Liver (tissue), 9 donors: ENCODE data around the gene SETD3. TPM values are rescaled to one million over a fixed set of nuclear protein-coding genes. Genes with fewer than 3 reads are reported as not detected.

Experiments used
- DNase-seq: peaks from one replicate; pipeline ENCODE4 v3.0.0-alpha.2; 2017; ENCODE audit warnings: low spot score
- H3K27ac ChIP-seq, 2 donors: one replicate each; pipeline ENCODE4 v1.7.0; 2013; ENCODE audit warnings: inconsistent platforms in 2 of 2, low read length in 2 of 2, control low read depth in 1 of 2, low read depth in 1 of 2, mild to moderate bottlenecking in 1 of 2
- H3K27me3 ChIP-seq, 4 donors: one replicate each; pipeline versions ENCODE4 v1.6.1 to v1.7.0; 2013; ENCODE audit warnings: low read length in 3 of 4, inconsistent platforms in 1 of 4, mild to moderate bottlenecking in 1 of 4, moderate library complexity in 1 of 4; ENCODE audit not compliant: control insufficient read depth in 4 of 4, insufficient read depth in 4 of 4
- H3K36me3 ChIP-seq, 4 donors: one replicate each; pipeline versions ENCODE4 v1.6.1 to v1.7.0; 2013; ENCODE audit warnings: low read length in 3 of 4, mild to moderate bottlenecking in 3 of 4, low read depth in 1 of 4, moderate library complexity in 1 of 4; ENCODE audit not compliant: control insufficient read depth in 4 of 4, insufficient read depth in 3 of 4
- H3K4me1 ChIP-seq, 4 donors: one replicate each; pipeline versions ENCODE4 v1.6.1 to v1.7.0; 2013; ENCODE audit warnings: low read length in 3 of 4, mild to moderate bottlenecking in 3 of 4, moderate library complexity in 1 of 4; ENCODE audit not compliant: control insufficient read depth in 4 of 4, insufficient read depth in 4 of 4
- H3K4me3 ChIP-seq, 3 donors: one replicate each; pipeline versions ENCODE4 v1.6.1 to v1.7.0; 2013; ENCODE audit warnings: low read length in 3 of 3, control low read depth in 1 of 3, low read depth in 1 of 3, mild to moderate bottlenecking in 1 of 3
- H3K9ac ChIP-seq, 2 donors: one replicate each; pipeline ENCODE4 v1.7.0; 2013; ENCODE audit warnings: low read length in 2 of 2, mild to moderate bottlenecking in 2 of 2, moderate library complexity in 2 of 2, control low read depth in 1 of 2, low read depth in 1 of 2
- H3K9me3 ChIP-seq, 4 donors: one replicate each; pipeline versions ENCODE4 v1.6.1 to v1.7.0; 2013; ENCODE audit warnings: low read length in 3 of 4; ENCODE audit not compliant: control insufficient read depth in 4 of 4
- ATF3 ChIP-seq: IDR thresholded peaks from 2 replicates; pipeline ENCODE4 v1.6.1; 2016; ENCODE audit warnings: antibody characterized with exemption
- CTCF ChIP-seq: fragments of 150-350 bp; IDR thresholded peaks from 2 replicates; pipeline ENCODE4 v1.5.1; 2017; ENCODE audit warnings: improper control_type of control experiment, low read depth, low read length; ENCODE audit not compliant: missing input control
- EGR1 ChIP-seq, 2 donors: IDR thresholded peaks; 2 replicates each; pipeline ENCODE4 v1.6.1; 2016 to 2018; ENCODE audit warnings: antibody characterized with exemption in 2 of 2, low read depth in 2 of 2
- FOXA1 ChIP-seq: IDR thresholded peaks from 2 replicates; pipeline ENCODE4 v1.6.1; 2016; ENCODE audit warnings: antibody characterized with exemption
- GABPA ChIP-seq, 2 donors: IDR thresholded peaks in 1 of 2; conservative IDR thresholded peaks in 1 of 2; 2 replicates each; pipeline ENCODE4 v1.6.1; 2016; ENCODE audit warnings: antibody characterized with exemption in 2 of 2, mild to moderate bottlenecking in 1 of 2, moderate library complexity in 1 of 2
- HNF4G ChIP-seq: IDR thresholded peaks from 2 replicates; pipeline ENCODE4 v1.6.1; 2016; ENCODE audit warnings: antibody characterized with exemption
- REST ChIP-seq: IDR thresholded peaks from 2 replicates; pipeline ENCODE4 v1.6.1; 2016; ENCODE audit warnings: antibody characterized with exemption, mild to moderate bottlenecking
- RXRA ChIP-seq, 2 donors: IDR thresholded peaks; 2 replicates each; pipeline ENCODE4 v1.6.1; 2017 to 2018; ENCODE audit warnings: antibody characterized with exemption in 2 of 2, mild to moderate bottlenecking in 1 of 2
- SP1 ChIP-seq: IDR thresholded peaks from 2 replicates; pipeline ENCODE4 v1.6.1; 2018; ENCODE audit warnings: antibody characterized with exemption, mild to moderate bottlenecking
- TAF1 ChIP-seq: conservative IDR thresholded peaks from 2 replicates; pipeline ENCODE4 v1.6.1; 2016; ENCODE audit warnings: antibody characterized with exemption, mild to moderate bottlenecking
- WGBS: extraction: QIAGEN DNeasy Blood & Tissue Kit; methylation state at CpG from one replicate; pipeline ENCODE4 v1.1.7; 2013; 5-methylcytosine and 5-hydroxymethylcytosine counted together
- polyA plus RNA-seq, 2 donors: library from polyadenylated mRNA; stranded (reverse) in 1 of 2; unstranded in 1 of 2; fragments of 200-250 nt in 1 of 2; fragments of >200 nt in 1 of 2; fragmentation: Nextera tagmentation in 1 of 2; extraction: Ambion mirVana in 1 of 2; gene quantifications; one replicate each; pipeline versions ENCODE4 v1.2.1 to v1.2.3, GENCODE V29; 2013 to 2015
- total RNA-seq, 2 donors: library from RNA; depleted of rRNA; stranded (reverse); fragments of >200 nt; gene quantifications; one replicate each; pipeline ENCODE4 v1.2.3, GENCODE V29; 2014
- donor health status: healthy.
- donor health status: healthy.
- donor health status: healthy.
- donor health status: healthy.
- donor health status: healthy.

The SETD3 gene
- total and polyA plus RNA-seq, 4 donors, result 18.7 to 39.7 (median 19.4) TPM

- 26% methylated on average over 3 of the region's 3 CpGs for WGBS
- no peak for DNase-seq
- Histone ChIP-seq H3K4me3 (no peak overlapping the region), H3K9me3 (peaks cover 0 to 7% (median under 1%) of the 10 kb centered on the region in 4 donors), H3K4me1 (peaks cover 0 to 21% (median 7%) of the 10 kb centered on the region in 4 donors), H3K27me3 (no peaks in the 10 kb centered on the region), H3K9ac (no peak overlapping the region), H3K36me3 (peaks cover 1 to 18% (median 13%) of the 10 kb centered on the region in 4 donors), H3K27ac (no peak overlapping the region)
- TF ChIP-seq SP1 (no peak), TAF1 (no peak), RXRA (IDR thresholded peaks at IDR 0.05) (peak in 1 of 2 donors; percentile 7)
These were observed 48.7 kb downstream of the SETD3 start for GRCh38 chr14:99431986-99432385.

- peaks cover 0 to 7% (median under 1%) of the 10 kb centered on the region in 4 donors for H3K9me3 ChIP-seq
- no peak overlapping the region for H3K27ac ChIP-seq
- H3K9ac ChIP-seq, result no peak overlapping the region
- WGBS, result 78% methylated on average over 7 of the region's 7 CpGs
- peak; percentile 4 for TF ChIP-seq CTCF
- TF ChIP-seq FOXA1, result no peak
- H3K4me1 ChIP-seq, result peaks cover 0 to 17% (median 6%) of the 10 kb centered on the region in 4 donors
- H3K4me3 ChIP-seq, result no peak overlapping the region
- peaks cover 1 to 17% (median 13%) of the 10 kb centered on the region in 4 donors for H3K36me3 ChIP-seq
- no peak for DNase-seq
- no peaks in the 10 kb centered on the region for H3K27me3 ChIP-seq
These were observed 50.2 kb downstream of the SETD3 start for GRCh38 chr14:99430491-99430890.

- H3K27ac ChIP-seq, result no peak overlapping the region
- DNase-seq, result no peak
- no peaks in the 10 kb centered on the region for H3K27me3 ChIP-seq
- TF ChIP-seq EGR1 (IDR thresholded peaks at IDR 0.05; ENCODE audit: low read depth in 2 of 2) (no peak), ATF3 (no peak), REST (no peak), GABPA (IDR thresholded peaks at IDR 0.05 in 1 of 2, conservative IDR thresholded peaks at IDR 0.05 in 1 of 2) (no peak), CTCF (no peak), TAF1 (no peak), HNF4G (no peak)
- peaks cover 0 to 15% (median 5%) of the 10 kb centered on the region in 4 donors for H3K4me1 ChIP-seq
- H3K9me3 ChIP-seq, result peaks cover 0 to 7% (median under 1%) of the 10 kb centered on the region in 4 donors
- 89% methylated on average over 11 of the region's 11 CpGs for WGBS
- peaks cover 1 to 15% (median 13%) of the 10 kb centered on the region in 4 donors for H3K36me3 ChIP-seq
- H3K9ac ChIP-seq, result no peak overlapping the region
- H3K4me3 ChIP-seq, result no peak overlapping the region
These were observed 52.9 kb downstream of the SETD3 start for GRCh38 chr14:99427632-99428300.
